ENCODE results near the gene IRS1.

IRS1 gene

DNA sequence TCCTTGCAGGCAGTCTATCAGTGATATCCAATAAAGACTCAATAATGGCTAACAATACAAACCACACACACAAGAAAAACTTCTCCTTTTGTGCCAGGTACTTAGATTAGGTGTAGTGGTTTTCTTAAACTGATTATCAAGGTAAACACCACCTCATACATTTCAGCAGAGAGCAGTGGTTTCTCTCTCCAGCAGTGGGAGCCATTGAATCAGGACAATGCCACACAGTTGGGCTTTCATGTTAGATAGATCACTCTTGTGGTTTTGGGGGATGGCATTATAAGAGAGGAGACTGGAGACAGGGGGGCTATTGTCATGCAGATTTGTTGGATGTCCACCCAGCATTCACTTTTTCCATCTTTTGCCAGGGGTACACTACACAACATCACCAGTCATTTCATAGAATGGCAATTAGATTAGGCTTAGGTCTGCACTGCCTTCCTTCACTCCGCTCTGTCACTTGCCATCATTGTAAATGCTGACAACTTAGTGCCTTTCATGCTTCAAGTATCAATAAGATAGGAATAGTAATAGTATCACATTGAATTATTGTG, 13.6 kb upstream of the IRS1 start:
- no peak for DNase-seq (ENCODE audit: low spot score)

DNA sequence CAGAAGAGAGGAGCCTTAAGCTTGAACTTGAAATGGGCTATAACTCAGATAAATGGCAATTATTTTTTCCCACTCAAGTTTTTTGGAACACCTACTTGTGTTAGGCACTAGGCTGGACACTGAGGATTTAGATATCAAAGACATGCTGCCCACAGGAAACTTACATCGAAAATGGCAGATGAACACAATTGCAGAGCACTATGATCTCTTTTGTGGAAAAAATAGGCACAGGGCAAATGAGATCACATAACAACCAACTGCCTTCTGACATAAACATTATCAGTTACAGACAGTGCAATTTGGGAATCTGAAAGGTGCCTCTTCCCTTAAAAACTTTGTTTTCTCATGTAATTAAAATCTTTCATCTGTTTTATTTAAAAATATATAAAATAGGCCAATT, 3.8 kb upstream of the IRS1 start:
- no peak for DNase-seq (ENCODE audit: low spot score)

DNA sequence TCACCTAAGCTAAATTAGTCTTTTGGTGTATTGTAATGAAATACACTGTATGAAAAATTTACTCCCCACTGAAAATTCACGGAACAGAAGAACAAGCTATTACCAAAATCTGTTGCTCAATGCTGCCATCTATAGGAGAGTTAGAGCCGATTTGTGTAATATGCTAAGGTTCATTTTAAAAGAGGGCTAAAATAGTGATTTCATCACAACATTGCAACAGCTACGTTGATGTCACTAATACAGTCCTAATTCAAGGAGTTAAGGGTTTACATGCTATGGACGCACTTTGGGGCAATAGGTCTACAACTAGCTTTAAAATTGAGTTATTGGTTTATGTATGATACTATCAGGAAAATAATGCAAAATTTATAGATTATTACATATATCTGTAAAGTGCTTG, 3.0 kb upstream of the IRS1 start:
- DNase-seq (ENCODE audit: low spot score), result peak; percentile 75

DNA sequence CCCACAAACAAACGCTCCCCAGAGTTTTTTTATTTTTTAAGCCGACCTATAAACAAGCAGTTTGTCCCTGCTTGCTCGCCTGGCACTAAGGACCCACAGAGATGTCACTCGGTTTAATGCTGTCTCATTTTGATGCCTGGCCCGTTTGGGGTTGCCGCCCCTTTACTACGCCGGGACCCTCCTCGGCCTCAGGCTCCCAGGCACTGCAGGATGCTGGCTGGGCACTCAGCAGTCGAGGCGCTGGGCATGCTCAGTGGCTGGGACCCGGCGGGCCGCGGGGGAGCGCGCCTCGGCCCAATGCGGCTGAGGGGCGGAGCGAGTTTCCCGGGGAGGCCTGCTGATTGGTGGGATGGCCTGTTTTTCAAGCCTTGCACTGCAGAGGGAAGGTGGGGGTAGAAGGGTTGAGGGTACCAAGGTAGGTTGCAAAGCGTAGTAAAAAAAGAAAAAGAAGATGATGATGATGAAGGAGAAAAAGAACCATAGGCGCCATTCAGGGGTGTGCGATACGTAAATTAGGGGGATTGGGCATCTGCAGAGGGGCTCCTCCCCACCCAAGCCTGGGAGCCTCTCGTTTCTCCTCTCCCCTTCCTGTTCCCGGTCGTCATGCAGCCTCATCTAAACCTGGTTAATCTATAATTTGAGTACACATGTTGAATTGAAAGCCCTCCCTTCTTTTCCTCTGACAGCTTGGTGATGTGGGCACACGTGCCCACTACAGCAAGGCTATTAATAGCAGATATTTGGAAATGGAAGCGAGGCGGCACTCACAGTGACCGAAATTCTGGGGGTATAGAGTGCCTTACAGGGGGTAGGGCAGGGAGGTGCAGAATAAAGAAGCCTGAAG, 1.5 kb upstream of the IRS1 start:
- DNase-seq (ENCODE audit: low spot score), result peak; percentile 78

DNA sequence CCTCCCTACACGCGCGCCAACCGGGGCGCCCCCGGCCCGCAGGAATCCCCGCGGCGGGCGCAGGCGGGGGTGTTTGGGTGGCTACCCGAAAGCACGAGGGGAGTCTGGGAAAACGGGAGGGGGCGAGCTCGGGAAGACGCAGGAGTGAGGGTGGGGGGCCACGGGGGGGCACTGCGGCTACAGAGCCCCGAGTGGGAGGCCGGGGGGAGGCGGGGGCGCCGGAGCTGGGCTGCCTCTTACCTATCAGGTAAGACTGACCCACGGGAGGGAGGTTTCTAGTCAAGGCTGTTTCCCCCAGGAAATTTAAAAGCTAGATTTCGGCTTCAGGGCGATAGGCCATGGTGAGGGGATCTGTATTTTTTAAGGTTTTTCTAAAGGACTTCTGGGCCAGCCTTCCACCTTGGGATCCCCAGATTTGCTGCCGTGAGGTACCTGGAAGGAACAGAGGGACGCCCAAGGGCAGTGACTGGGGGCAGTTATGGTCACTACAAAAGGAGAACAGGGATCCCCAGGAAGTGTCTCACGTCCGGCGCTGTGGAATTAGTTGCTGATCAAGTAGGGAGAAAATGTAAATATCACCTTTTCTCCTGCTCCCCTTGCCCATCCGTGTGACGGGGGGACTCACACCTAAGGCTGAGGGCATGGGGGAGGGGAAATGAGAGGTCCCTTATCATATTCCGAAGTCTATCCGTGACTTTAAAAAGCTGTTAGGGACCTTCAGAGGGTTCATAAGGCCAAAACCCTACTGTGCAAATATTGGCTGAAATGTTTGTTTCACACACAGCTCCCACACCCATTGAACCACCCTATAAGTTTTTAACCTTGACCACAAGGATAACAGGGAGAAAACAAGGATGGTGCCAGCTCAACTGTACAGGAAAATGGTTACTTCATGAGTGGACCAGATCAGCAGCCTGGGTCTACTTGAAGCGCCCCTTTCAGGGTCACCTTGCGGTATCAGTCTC, 638 bp upstream of the IRS1 start:
- DNase-seq (ENCODE audit: low spot score), result no peak

DNA sequence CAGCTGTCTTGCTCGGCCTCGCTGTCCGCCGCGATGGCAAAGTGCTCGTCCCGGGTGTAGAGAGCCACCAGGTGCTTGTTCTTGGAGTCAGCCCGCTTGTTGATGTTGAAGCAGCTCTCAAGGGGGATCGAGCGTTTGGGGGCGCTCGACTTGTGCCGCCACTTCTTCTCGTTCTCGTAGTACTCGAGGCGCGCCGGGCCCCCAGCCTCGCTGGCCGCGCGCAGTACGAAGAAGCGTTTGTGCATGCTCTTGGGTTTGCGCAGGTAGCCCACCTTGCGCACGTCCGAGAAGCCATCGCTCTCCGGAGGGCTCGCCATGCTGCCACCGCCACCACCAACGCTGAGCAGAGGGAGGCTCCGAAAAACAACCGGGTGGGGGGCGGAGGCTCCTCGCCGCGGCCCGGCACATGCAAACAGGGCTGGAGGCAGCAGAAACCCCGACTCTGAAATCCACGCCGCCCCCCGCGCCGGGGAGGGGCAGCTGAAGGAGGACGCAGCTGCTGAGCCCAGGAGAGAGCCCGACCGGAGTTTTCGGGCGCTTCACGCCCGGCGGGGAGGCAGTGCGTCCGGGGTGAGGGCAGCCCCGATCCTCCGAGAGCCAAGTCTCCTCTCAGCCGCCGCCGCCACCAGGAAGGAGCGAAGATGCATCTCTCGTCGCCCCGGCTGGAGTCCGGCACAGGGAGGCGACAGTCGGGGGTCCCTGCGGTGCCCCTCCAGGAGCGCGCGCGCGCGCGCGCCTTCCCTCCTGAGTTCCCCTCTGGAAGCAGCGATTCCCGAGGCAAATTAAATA, 1.0 kb downstream of the IRS1 start:
- peak; percentile 32 for DNase-seq (ENCODE audit: low spot score)

DNA sequence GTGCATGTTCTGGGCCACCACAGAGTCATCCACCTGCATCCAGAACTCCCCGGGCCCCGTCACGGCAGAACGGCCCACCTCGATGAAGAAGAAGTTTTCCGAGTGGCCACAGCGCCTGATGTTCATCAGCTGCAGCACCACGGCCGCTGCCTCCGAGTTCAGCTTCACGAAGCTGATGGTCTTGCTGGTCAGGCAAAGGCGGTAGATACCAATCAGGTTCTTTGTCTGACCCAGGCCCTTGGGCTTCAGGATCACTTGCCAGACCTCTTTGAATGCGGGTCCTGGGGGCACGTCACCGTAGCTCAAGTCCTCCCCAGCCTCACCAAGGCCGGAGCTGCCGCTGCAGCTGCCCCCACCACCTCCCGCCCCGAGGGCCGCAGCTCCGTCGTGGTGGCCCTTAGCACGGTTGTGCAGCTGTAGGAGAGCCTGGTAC, 1.6 kb downstream of the IRS1 start:
- DNase-seq (ENCODE audit: low spot score), result no peak

DNA sequence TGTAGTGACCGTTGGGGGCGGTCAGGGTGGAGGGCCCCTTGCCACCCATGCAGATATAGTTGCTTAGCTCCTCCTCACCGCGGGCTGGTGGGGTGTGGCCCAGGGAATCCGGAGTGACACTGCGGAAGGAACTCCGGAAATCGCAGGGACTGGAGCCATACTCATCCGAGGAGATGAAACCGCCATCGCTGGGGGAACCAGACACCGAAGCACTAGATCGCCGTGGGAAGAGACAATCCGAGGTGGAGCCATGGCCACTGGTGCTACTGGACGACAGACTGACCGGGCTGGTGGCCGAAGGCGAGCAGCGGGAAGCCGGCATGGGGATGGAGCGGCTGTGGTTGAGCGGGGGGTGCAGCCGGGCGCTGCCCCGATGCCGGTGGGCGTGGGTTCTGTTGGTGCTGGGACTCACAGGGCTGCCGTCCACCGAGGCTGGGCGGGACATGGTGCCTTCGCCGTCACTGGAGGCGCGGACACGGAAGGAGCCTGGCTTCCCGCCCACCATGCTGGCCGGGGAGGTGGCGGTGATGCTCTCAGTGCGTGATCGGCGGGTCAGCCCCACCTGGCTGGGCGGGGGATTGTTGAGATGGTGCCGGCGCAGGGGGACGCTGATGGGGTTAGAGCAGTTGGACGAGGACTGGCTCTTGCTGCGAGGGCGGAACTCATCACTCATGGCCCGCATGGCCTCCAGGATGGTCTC, 2.2 kb downstream of the IRS1 start:
- no peak for DNase-seq (ENCODE audit: low spot score)

DNA sequence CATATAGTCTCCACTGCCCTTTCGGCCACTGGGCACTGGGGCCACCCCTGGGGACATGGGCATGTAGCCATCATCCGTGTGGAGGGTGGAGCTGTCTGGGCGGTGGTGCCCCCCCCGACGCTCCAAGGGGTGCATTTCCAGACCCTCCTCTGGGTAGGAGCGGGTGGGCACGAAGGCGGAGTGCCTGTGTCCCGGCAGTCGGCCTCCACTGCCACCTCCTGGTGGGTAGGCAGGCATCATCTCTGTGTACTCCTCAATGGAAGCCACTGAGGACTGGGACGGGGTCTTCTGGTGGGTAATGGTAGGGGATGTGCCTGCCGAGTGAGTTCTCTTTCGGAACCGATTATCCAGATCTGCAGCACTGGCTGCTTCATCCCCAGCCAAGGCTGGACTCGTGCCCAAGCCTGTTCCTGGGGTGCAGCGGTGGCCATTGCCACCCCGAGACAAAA, 2.8 kb downstream of the IRS1 start:
- no peak for DNase-seq (ENCODE audit: low spot score)

DNA sequence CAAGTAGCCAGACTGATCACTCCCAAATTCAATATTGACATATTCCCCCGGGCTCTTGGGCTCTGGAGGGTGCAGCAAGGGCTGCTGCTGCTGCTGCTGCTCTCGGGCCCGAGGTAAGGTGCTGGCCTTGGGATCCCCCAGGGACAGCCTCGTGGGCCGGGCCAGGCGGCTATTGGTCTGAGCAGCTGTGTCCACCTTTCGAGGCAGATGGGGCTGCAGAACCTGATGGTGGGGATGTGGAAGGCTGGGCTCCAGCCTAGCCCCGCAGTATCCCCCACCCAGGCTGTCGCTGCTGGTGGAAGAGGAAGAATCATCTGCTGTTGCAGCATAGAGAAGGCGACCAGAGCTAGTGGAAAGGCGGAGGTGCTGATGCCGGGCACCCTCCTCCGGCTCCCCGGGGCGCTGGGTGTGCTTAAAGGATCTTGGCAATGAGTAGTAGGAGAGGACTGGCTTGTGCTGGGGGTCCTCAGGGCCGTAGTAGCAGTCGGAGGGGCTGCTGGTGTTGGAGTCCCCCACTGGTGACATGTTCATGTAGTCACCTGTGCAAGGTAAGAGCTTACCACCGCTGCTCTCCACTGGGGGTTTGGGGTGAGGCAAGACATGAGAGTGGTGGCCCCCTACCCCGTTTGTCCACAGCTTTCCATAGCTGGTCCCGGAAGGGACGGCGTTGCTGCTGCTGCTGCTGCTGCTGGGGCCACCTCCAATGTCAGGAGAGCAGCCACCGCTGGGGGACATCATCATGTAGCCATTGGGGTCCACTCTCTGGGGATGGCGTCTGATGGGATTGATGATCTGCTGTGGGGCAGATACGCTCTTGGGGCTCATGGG, 3.4 kb downstream of the IRS1 start:
- no peak for DNase-seq (ENCODE audit: low spot score)

DNA sequence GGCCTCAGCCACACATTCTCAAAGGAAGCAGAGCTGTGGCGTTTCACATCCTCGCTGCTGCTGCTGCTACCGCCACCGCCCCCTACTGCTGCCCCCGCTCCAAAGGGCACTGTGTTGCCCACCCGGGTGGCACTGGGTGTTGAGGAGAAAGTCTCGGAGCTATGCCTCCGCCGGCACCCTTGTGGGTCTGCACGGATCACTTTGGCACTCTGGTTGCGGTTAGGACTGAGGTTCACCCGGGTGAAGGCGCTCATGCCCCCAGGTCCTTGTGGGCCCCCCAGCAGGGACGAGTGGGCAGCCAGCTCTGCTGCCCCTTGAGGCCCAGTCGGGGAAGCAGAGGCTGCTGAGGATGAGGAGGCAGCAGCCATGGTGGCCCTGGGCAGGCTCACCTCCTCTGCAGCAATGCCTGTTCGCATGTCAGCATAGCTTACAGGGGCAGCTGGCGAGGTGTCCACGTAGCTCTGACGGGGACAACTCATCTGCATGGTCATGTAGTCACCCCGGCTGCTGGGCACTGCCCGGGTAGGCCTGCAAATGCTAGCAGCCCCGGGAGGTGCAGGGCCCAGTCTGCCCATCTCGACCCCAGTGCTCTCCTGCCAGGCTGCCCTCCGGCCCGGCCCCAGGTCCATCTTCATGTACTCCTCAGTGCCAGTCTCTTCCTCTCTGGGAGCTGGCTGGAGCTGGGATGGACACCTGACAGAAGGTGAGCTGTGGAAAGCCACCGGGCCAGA, 4.2 kb downstream of the IRS1 start:
- no peak for DNase-seq (ENCODE audit: low spot score)

DNA sequence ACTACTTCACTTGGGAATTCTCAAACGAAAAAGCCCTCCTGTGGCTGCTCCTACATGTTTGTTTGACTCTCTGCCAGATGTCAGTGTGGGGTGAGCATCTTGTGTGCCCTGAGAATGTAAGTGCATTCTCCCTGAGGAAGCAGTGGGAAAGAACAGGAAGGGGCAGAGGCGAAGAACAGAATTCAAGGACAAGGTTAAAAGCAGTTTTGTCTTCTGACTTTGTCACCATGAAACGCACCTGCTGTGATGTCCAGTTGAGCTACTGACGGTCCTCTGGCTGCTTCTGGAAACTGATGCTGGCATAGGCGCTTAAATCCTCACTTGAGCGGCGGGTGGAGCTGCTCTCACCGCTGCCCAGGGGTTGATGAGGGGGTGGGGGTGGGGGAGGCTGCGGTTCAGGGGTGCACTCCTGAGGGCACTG, 4.9 kb downstream of the IRS1 start:
- no peak for DNase-seq (ENCODE audit: low spot score)

DNA sequence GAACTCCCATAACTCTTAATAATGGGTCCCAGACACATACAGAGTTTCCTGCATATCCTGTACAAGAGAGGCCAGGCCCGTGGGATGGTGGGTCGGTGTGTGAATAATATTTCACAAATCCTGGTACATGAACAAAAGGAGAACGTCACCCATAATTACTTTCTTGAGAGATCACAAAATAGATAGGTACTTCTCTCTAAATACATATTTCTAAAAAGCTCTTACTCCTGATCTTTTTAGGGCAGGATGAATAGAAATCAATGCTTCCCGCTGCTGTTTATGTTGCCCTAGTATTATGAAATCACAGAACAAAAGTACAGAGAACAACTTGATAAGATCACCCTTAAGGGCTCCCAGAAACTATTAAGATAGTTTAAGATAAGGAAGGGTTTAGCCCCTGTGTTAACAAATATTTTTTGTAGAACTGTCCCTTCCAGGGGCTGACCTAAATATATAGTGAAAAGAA, 5.4 kb downstream of the IRS1 start:
- DNase-seq (ENCODE audit: low spot score), result no peak

DNA sequence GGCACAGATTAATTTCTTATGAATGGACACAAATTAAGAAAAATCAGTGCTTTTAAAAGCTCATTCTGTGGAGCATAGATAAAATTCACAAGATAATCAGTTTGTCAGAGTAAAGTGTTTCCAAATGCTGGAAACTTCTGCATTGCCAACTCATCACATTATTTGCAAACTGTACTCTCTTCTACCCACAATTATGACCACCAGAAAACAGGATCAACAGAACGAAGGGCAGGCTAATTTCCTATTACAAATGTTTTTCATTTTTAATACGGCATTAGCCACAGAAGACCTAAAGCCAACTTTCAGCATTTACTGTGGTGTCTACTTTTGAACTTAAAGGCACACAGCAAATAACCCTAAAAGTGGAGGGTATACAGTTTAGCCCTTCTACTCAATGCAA, 6.0 kb downstream of the IRS1 start:
- DNase-seq (ENCODE audit: low spot score), result no peak

DNA sequence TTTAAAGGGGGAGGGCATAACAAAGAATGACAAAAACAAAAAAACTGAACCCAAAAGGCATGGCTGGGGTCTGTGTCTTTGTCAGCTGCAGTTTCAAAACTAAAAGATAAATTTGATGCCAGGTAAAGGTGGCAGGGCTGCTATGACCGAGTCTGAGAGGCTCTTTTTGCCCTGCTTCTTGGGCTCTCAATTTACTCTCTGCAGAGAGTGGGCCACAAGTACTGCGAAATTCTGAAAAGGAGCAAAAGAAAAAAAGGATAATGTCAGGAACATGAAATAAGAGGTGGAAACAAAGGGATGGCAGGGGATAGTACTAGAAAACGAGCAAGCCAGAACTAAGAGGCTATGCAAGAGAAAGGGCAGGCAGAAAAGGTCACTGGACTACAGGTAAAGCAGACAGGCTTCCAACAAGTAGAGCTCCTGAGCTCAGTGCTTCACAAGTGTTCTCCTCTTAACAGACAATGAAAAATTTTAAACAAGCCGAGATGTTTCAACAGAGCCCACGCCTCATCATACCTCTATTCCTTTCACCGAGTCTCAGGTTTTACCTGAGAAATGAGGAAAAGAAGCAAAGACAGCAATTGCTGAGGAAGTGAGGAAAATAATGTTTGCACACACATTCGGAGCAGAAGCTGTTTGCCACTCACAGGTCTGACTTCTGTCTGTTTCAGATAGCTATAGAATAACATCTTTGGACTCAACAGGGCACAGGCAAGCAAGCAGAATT, 7.3 kb downstream of the IRS1 start:
- no peak for DNase-seq (ENCODE audit: low spot score)

DNA sequence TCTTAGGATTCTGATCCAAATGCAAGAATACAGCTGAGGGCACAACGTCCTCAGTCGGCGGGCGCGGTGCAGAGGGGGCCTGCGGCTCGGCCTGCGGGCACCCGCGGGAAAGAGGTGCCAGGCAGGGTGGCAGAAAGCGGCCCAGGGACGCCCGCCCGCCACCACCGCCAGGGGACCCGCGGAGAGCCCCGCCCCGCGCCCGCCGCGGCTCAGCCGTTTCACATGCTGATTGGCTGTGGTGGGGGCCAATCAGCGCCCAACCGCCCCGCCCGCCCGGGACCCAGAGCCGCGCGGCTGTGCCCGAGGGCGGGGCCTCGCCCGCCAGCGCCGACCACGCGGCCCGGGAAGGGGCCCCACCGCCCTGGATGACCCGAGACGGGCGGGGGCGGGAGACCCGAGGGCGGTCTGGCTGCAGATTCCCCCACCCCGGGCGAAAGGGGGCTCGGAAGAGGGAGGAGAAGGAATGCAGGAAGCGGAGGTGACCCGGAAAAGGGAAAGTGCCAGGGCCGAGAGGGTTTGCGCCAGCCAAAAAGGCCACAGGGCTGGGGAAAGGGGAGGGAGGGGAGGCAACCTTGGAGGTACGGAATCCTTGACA, 8.0 kb downstream of the IRS1 start:
- DNase-seq (ENCODE audit: low spot score), result peak; percentile 89

DNA sequence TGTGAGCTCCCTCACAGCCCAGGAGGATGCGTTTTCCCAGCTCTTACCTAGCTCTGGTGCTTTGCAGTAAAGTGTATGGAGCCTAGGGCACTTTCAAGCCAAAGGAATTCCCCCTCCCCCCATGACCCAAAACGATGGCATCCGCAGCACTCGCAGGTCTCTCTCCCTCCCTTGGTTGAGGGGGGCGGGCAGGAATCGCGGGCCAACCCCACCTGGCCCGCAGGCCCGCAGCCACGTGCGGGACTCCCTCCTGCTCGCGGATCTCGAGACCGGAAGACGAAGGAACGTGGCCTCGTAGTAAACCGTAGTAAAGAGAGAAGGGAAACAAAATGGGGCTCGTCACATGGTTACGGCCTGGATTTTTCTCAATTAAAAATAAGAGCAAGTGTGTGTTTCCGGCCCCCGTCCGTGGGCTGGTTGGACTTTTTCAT, 8.5 kb downstream of the IRS1 start:
- DNase-seq (ENCODE audit: low spot score), result peak; percentile 70

DNA sequence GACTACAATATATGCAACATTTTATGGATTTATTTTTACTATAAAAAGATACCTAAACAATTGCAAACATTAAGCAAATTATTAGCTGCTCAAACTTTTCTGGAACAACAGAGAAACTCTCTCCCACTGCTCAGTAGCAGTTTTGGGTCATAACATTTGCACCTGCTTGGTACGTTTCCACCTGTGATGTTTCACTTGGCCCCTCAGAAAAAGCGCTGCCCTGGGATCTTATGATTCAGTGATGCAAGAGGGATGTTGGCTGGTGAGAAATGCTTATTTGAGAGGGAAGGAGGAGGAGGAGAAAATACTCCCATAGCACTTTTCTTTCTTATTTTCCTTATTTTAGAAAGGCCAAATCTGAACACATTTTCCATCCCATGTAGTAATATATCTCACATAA, 9.2 kb downstream of the IRS1 start:
- no peak for DNase-seq (ENCODE audit: low spot score)
